ENCODE data around the gene PPP1R3G. TPM values are rescaled to one million over a fixed set of nuclear protein-coding genes. Genes with fewer than 3 reads are reported as not detected.

PPP1R3G gene
- total RNA-seq, 5 donors from 2014 or later (not counting 1 experiment from before 2014, with no cell fraction given): 0.06 to 0.07 TPM; not detected in 3

- Mint-ChIP-seq H3K4me1 (no peaks in the 10 kb centered on the region), H3K36me3 (peaks cover 1% of the 10 kb centered on the region), H3K27me3 (peaks cover 0 to 3% of the 10 kb centered on the region in 2 donors), H3K4me3 (no peak overlapping the region), H3K27ac (no peak overlapping the region), H3K9me3 (no peaks in the 10 kb centered on the region)
- H3K27me3 ChIP-seq (replicated peaks in 1 of 2; ENCODE audit: control insufficient read depth in 2 of 2, extremely low read depth in 1 of 2, insufficient read depth in 2 of 2, low read length in 1 of 2): peaks cover 0 to 4% of the 10 kb centered on the region in 2 experiments
- ATAC-seq (replicated peaks in 1 of 4): no peak
- ChIA-PET POLR2A (interaction anchor here in 1 of 2 donors (0.5 kb wide), 1 partner anchor 95 kb away, joined by 4 read pairs; no protein-coding TSS in a partner anchor), CTCF (interaction anchor here in 1 of 2 donors (0.7 kb wide), 1 partner anchor 178 kb away, joined by 3 read pairs; no protein-coding TSS in a partner anchor)
- WGBS (ENCODE audit: insufficient coverage): 94% methylated on average over 7 of the region's 7 CpGs
- no peak overlapping the region for H3K4me3 ChIP-seq (ENCODE audit: control insufficient read depth in 1 of 2, extremely low read depth in 1 of 2, low read length in 1 of 2)
- H3K36me3 ChIP-seq (ENCODE audit: control insufficient read depth in 2 of 2, extremely low read depth in 1 of 2, insufficient read depth in 1 of 2, low read length in 1 of 2): no peaks in the 10 kb centered on the region
- no peak overlapping the region for H3K27ac ChIP-seq (ENCODE audit: low read length)
- no peak for DNase-seq
- no peaks in the 10 kb centered on the region for H3K9me3 ChIP-seq
- H3K4me1 ChIP-seq (ENCODE audit: control insufficient read depth in 1 of 2, extremely low read depth in 1 of 2, insufficient read depth in 2 of 2, low read length in 2 of 2): no peaks in the 10 kb centered on the region
Measured at GRCh38 chr6:5100806-5101205, 15.7 kb downstream of the PPP1R3G start.

- Mint-ChIP-seq H3K36me3 (peaks cover 9% of the 10 kb centered on the region), H3K27me3 (no peaks in the 10 kb centered on the region), H3K4me3 (no peak overlapping the region), H3K9me3 (no peaks in the 10 kb centered on the region), H3K4me1 (no peaks in the 10 kb centered on the region), H3K27ac (no peak overlapping the region)
- no peaks in the 10 kb centered on the region for H3K9me3 ChIP-seq
- H3K27ac ChIP-seq (ENCODE audit: low read length): no peak overlapping the region
- H3K4me3 ChIP-seq (ENCODE audit: control insufficient read depth in 1 of 2, extremely low read depth in 1 of 2, low read length in 1 of 2): no peak overlapping the region
- DNase-seq: no peak
- H3K27me3 ChIP-seq (replicated peaks in 1 of 2; ENCODE audit: control insufficient read depth in 2 of 2, extremely low read depth in 1 of 2, insufficient read depth in 2 of 2, low read length in 1 of 2): peaks cover 0 to 4% of the 10 kb centered on the region in 2 experiments
- no peak for ATAC-seq (replicated peaks in 1 of 4)
- H3K4me1 ChIP-seq (ENCODE audit: control insufficient read depth in 1 of 2, extremely low read depth in 1 of 2, insufficient read depth in 2 of 2, low read length in 2 of 2): no peaks in the 10 kb centered on the region
- CTCF ChIA-PET: no interaction called here
- H3K36me3 ChIP-seq (ENCODE audit: control insufficient read depth in 2 of 2, extremely low read depth in 1 of 2, insufficient read depth in 1 of 2, low read length in 1 of 2): no peaks in the 10 kb centered on the region
- 94% methylated on average over 5 of the region's 8 CpGs for WGBS (ENCODE audit: insufficient coverage)
- POLR2A ChIA-PET: no interaction called here
Measured at GRCh38 chr6:5102267-5102970, 17.3 kb downstream of the PPP1R3G start.

GRCh38 chr6:5103250-5103649 is 18.1 kb downstream of the PPP1R3G start:
- Mint-ChIP-seq H3K27me3 (no peaks in the 10 kb centered on the region), H3K9me3 (no peaks in the 10 kb centered on the region), H3K36me3 (peaks cover 12% of the 10 kb centered on the region), H3K27ac (no peak overlapping the region), H3K4me3 (no peak overlapping the region), H3K4me1 (no peaks in the 10 kb centered on the region)
- DNase-seq (no peak), ATAC-seq (replicated peaks in 1 of 4) (no peak)
- WGBS (ENCODE audit: insufficient coverage): 97% methylated on average over 4 of the region's 8 CpGs
- no peak overlapping the region for H3K27ac ChIP-seq (ENCODE audit: low read length)
- H3K36me3 ChIP-seq (ENCODE audit: control insufficient read depth in 2 of 2, extremely low read depth in 1 of 2, insufficient read depth in 1 of 2, low read length in 1 of 2): no peaks in the 10 kb centered on the region
- ChIA-PET POLR2A (no interaction called here), CTCF (interaction anchor here in 1 of 2 donors (0.7 kb wide), 2 partner anchors 11 to 262 kb away, joined by 3 to 5 read pairs; no protein-coding TSS in a partner anchor)
- no peaks in the 10 kb centered on the region for H3K27me3 ChIP-seq (replicated peaks in 1 of 2; ENCODE audit: control insufficient read depth in 2 of 2, extremely low read depth in 1 of 2, insufficient read depth in 2 of 2, low read length in 1 of 2)
- no peak overlapping the region for H3K4me3 ChIP-seq (ENCODE audit: control insufficient read depth in 1 of 2, extremely low read depth in 1 of 2, low read length in 1 of 2)
- no peaks in the 10 kb centered on the region for H3K9me3 ChIP-seq
- no peaks in the 10 kb centered on the region for H3K4me1 ChIP-seq (ENCODE audit: control insufficient read depth in 1 of 2, extremely low read depth in 1 of 2, insufficient read depth in 2 of 2, low read length in 2 of 2)

- Mint-ChIP-seq H3K9me3 (no peaks in the 10 kb centered on the region), H3K4me1 (no peaks in the 10 kb centered on the region), H3K4me3 (no peak overlapping the region), H3K27ac (no peak overlapping the region), H3K27me3 (no peaks in the 10 kb centered on the region), H3K36me3 (peaks cover 12% of the 10 kb centered on the region)
- Histone ChIP-seq H3K4me3 (ENCODE audit: control insufficient read depth in 1 of 2, extremely low read depth in 1 of 2, low read length in 1 of 2) (no peak overlapping the region), H3K36me3 (ENCODE audit: control insufficient read depth in 2 of 2, extremely low read depth in 1 of 2, insufficient read depth in 1 of 2, low read length in 1 of 2) (no peaks in the 10 kb centered on the region), H3K27ac (ENCODE audit: low read length) (no peak overlapping the region), H3K4me1 (ENCODE audit: control insufficient read depth in 1 of 2, extremely low read depth in 1 of 2, insufficient read depth in 2 of 2, low read length in 2 of 2) (no peaks in the 10 kb centered on the region), H3K9me3 (no peaks in the 10 kb centered on the region), H3K27me3 (replicated peaks in 1 of 2; ENCODE audit: control insufficient read depth in 2 of 2, extremely low read depth in 1 of 2, insufficient read depth in 2 of 2, low read length in 1 of 2) (no peaks in the 10 kb centered on the region)
- ATAC-seq (replicated peaks in 1 of 4) (no peak), DNase-seq (no peak)
- POLR2A ChIA-PET: no interaction called here
- CTCF ChIA-PET: interaction anchor here in 1 of 2 donors (0.8 kb wide), 1 partner anchor 857 kb away, joined by 4 read pairs; no protein-coding TSS in a partner anchor
- WGBS (ENCODE audit: insufficient coverage): 100% methylated on average over 2 of the region's 6 CpGs
Measured at GRCh38 chr6:5104667-5105066, 19.5 kb downstream of the PPP1R3G start.

- no peak overlapping the region for H3K4me3 ChIP-seq (ENCODE audit: control insufficient read depth in 1 of 2, extremely low read depth in 1 of 2, low read length in 1 of 2)
- H3K27ac ChIP-seq (ENCODE audit: low read length): no peak overlapping the region
- DNase-seq: no peak
- ChIA-PET CTCF (interaction anchor here in 1 of 2 donors (0.8 kb wide), 1 partner anchor 858 kb away, joined by 4 read pairs; no protein-coding TSS in a partner anchor), POLR2A (interaction anchor here in 1 of 2 donors (0.6 kb wide), 1 partner anchor 1246 kb away, joined by 5 read pairs; no protein-coding TSS in a partner anchor)
- no peaks in the 10 kb centered on the region for H3K4me1 ChIP-seq (ENCODE audit: control insufficient read depth in 1 of 2, extremely low read depth in 1 of 2, insufficient read depth in 2 of 2, low read length in 2 of 2)
- H3K36me3 Mint-ChIP-seq: peaks cover 12% of the 10 kb centered on the region
- H3K27me3 Mint-ChIP-seq: no peaks in the 10 kb centered on the region
- no peaks in the 10 kb centered on the region for H3K36me3 ChIP-seq (ENCODE audit: control insufficient read depth in 2 of 2, extremely low read depth in 1 of 2, insufficient read depth in 1 of 2, low read length in 1 of 2)
- H3K4me1 Mint-ChIP-seq: no peaks in the 10 kb centered on the region
- no peaks in the 10 kb centered on the region for H3K27me3 ChIP-seq (replicated peaks in 1 of 2; ENCODE audit: control insufficient read depth in 2 of 2, extremely low read depth in 1 of 2, insufficient read depth in 2 of 2, low read length in 1 of 2)
- H3K9me3 Mint-ChIP-seq: no peaks in the 10 kb centered on the region
- H3K9me3 ChIP-seq: no peaks in the 10 kb centered on the region
- ATAC-seq (replicated peaks in 1 of 4): no peak
- over 99% methylated on average over 10 of the region's 10 CpGs for WGBS (ENCODE audit: insufficient coverage)
- H3K27ac Mint-ChIP-seq: no peak overlapping the region
- H3K4me3 Mint-ChIP-seq: no peak overlapping the region
Measured at GRCh38 chr6:5105146-5105545, 20.0 kb downstream of the PPP1R3G start.

- Histone ChIP-seq H3K9me3 (no peaks in the 10 kb centered on the region), H3K4me3 (ENCODE audit: control insufficient read depth in 1 of 2, extremely low read depth in 1 of 2, low read length in 1 of 2) (no peak overlapping the region), H3K36me3 (ENCODE audit: control insufficient read depth in 2 of 2, extremely low read depth in 1 of 2, insufficient read depth in 1 of 2, low read length in 1 of 2) (no peaks in the 10 kb centered on the region), H3K4me1 (ENCODE audit: control insufficient read depth in 1 of 2, extremely low read depth in 1 of 2, insufficient read depth in 2 of 2, low read length in 2 of 2) (no peaks in the 10 kb centered on the region), H3K27me3 (replicated peaks in 1 of 2; ENCODE audit: control insufficient read depth in 2 of 2, extremely low read depth in 1 of 2, insufficient read depth in 2 of 2, low read length in 1 of 2) (no peaks in the 10 kb centered on the region), H3K27ac (ENCODE audit: low read length) (no peak overlapping the region)
- no peak overlapping the region for H3K4me3 Mint-ChIP-seq
- H3K9me3 Mint-ChIP-seq: no peaks in the 10 kb centered on the region
- DNase-seq (no peak), ATAC-seq (replicated peaks in 1 of 4) (no peak)
- ChIA-PET POLR2A (interaction anchor here in 1 of 2 donors (0.6 kb wide), 1 partner anchor 97 kb away, joined by 3 read pairs; no protein-coding TSS in a partner anchor), CTCF (no interaction called here)
- 87% methylated on average over 8 of the region's 10 CpGs for WGBS (ENCODE audit: insufficient coverage)
- H3K36me3 Mint-ChIP-seq: peaks cover 18% of the 10 kb centered on the region
- no peak overlapping the region for H3K27ac Mint-ChIP-seq
- no peaks in the 10 kb centered on the region for H3K4me1 Mint-ChIP-seq
- H3K27me3 Mint-ChIP-seq: no peaks in the 10 kb centered on the region
Measured at GRCh38 chr6:5107341-5107740, 22.2 kb downstream of the PPP1R3G start.

Data from T-cell (primary cell).